Stimulated activated CD8-positive, alpha-beta memory T cell treated with anti-CD3 and anti-CD28 coated beads, Interleukin-15, amount 100 ng/mL, for 24 hours (primary cell): ENCODE results near the gene NGRN.
A peak's percentile ranks its signal among the peaks of the same experiment; 100 is the strongest.

ENCODE experiments used
- DNase-seq: peaks from one replicate; pipeline ENCODE4 v3.0.0-alpha.2; 2020; ENCODE audit warnings: low read depth

NGRN gene, protein sequence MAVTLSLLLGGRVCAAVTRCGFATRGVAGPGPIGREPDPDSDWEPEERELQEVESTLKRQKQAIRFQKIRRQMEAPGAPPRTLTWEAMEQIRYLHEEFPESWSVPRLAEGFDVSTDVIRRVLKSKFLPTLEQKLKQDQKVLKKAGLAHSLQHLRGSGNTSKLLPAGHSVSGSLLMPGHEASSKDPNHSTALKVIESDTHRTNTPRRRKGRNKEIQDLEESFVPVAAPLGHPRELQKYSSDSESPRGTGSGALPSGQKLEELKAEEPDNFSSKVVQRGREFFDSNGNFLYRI

DNA sequence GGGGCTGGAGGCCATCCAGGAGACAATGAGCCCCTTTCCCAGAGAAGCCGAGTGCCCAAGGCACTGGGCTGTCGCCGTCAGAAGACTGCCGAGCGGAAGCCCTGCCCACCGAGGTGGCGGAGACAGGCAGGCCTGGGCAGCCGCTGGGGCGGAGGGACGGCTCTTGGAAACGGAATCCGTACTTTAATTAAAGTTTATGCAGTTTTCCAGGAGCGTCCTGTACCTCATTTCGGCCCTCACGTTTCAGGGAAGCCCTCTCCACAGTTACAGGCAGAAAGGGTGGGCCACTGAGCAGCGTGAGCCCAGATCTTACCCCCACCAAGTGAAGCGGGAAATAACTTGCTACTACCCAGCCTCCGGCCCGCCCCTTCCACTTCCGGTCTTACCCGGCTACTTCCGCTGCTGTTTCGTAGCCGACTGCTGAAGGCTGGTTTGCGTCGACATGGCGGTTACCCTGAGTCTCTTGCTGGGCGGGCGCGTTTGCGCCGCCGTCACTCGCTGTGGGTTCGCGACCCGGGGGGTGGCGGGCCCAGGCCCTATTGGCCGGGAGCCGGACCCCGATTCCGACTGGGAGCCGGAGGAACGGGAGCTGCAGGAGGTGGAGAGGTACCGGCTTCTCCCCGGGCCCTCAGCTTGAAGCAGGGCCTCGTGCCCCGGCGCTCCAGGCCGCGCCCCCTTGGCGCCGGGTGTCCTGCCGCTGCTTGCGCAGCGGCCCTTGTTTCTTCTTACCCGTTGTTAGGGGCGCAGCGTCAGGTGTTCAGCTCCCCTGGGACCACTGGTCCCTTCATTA, at the start of gene NGRN:
TSS of gene NGRN (plus strand) at position 402 of the 790 bp plus-strand sequence. CDS start at position 443, 41 bp downstream.
- peak; percentile 76 for DNase-seq

DNA sequence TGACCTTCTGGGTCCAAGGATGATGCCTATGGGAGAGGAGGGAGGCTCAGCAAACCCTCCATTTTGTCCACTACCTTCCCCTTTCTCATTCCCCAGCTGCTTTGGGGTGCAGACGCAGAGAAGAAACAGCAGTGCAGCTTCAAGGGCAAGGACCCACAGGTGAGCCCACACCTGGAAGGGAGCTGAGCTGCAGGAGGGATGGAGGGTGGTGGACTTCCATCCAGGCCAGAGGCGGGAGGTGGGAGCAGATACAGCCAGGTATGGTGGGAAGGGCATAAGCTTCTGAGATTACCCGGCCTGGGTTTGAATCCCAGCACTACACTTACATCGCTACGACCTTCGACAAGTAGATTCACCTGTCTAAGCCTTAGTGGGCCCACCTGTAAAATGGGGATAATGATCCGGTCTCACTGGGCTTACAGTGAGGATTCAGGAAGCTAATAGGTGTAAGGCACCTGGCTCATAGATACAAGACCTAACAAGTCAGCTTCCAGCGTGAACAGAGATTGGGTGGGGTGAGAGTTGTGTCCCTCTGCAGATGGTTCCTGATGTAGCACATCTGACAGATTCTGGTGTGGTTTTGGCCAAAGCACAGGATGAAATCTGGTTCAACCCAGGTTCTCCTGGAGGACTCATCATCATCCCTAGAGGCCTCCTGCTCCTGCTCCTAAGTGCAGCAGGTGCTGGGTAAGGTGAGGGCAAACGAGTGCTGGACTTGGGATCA, 47.6 kb upstream of the NGRN start:
- no peak for DNase-seq

DNA sequence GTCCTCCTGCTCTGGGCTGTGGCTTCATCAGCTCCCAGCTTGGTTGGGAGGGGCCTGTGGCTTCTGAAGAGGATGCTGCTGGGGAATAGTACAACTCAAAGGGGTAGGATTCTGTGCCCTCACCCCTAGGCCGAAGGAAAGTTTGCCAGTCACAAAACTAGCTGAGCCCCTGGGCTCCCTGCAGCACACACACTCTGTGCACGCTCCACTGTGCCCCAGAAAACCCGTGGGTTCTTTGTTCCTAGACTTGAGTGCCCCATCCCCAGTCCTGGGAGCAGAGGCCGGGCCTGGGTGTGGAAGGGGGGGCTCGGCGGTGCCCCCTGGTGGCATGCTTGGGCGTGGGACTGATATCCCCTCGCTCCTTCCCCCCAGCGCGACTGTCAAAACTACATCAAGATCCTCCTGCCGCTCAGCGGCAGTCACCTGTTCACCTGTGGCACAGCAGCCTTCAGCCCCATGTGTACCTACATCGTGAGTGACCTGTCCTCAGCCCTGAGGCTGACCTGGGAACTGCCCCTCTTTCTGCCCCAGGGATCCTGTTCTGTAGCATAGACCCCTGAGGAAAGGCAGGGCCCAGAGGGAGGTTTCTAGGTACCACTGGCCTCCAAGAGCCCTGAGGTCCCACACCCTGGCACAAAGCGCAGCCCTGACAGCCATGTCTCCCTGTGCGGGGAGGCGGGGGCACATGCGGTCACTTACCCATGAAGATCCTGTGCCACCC, 45.9 kb upstream of the NGRN start:
- peak; percentile 41 for DNase-seq

DNA sequence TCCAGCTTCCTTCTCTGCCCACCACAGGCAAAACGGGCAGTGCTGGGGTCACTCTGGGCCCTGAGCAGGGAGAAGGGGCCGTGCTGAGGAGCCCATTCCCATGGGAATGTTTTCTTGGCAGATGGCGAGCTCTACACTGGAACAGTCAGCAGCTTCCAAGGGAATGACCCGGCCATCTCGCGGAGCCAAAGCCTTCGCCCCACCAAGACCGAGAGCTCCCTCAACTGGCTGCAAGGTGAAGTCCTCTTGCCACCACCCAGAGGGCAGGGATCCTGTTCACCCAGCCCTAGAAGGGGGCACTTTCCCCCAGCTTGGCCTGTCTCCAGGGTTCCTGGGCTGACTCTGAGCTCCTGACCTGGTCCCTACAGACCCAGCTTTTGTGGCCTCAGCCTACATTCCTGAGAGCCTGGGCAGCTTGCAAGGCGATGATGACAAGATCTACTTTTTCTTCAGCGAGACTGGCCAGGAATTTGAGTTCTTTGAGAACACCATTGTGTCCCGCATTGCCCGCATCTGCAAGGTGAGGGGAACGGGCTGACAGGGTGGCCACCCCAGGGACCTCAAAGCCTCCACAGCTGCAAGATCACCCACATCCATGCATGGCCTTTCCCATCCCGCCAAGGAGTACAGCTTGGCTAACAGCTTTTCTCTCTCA, 44.1 kb upstream of the NGRN start:
- no peak for DNase-seq

DNA sequence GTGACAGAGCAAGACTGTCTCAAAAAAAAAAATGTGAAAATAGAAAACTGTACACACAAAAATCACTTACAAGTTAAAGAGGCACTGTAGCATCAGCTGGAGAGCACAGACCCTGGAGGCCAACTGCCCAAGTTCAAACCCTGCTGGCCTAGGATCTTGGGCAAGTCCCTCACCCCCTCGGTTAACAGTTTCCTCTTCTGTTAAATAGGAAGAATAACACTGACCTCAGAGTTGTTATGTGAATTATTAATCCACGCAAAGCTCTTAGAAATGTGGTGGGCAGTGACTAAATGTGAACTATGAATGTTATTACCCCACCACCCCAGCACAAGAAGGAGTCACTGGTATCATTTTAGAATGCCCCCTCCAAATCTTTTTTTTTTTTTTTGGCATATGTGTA, 42.9 kb upstream of the NGRN start:
- DNase-seq: no peak

DNA sequence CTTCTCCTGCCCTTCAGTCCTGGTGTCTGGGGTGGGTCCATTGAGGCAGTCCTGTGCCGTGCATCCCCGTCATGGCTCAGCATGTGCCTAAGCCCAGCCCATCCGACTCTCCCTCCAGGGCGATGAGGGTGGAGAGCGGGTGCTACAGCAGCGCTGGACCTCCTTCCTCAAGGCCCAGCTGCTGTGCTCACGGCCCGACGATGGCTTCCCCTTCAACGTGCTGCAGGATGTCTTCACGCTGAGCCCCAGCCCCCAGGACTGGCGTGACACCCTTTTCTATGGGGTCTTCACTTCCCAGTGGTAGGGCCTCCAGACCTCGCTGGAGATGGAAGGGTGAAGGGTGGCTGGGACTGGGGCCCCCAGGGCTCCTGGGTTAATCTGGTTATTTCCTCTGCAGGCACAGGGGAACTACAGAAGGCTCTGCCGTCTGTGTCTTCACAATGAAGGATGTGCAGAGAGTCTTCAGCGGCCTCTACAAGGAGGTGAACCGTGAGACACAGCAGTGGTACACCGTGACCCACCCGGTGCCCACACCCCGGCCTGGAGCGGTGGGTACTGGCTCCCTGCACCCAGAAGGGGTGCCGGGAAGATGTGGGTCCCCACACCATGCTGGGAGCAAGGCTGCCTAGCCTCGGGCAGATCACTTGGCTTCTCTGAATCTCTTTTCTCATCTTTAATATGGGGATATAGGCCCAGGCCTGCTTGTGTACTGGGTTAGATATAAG, 41.9 kb upstream of the NGRN start:
- no peak for DNase-seq

DNA sequence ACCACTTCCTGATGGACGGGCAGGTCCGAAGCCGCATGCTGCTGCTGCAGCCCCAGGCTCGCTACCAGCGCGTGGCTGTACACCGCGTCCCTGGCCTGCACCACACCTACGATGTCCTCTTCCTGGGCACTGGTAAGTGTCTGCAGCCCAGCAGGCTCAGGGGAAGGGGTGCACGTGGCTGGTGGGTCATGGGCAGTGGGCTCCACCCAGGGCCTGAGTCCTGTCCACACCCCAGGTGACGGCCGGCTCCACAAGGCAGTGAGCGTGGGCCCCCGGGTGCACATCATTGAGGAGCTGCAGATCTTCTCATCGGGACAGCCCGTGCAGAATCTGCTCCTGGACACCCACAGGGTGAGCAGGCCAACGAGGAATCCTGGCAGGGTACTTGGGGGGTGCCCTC, 40.4 kb upstream of the NGRN start:
- no peak for DNase-seq

DNA sequence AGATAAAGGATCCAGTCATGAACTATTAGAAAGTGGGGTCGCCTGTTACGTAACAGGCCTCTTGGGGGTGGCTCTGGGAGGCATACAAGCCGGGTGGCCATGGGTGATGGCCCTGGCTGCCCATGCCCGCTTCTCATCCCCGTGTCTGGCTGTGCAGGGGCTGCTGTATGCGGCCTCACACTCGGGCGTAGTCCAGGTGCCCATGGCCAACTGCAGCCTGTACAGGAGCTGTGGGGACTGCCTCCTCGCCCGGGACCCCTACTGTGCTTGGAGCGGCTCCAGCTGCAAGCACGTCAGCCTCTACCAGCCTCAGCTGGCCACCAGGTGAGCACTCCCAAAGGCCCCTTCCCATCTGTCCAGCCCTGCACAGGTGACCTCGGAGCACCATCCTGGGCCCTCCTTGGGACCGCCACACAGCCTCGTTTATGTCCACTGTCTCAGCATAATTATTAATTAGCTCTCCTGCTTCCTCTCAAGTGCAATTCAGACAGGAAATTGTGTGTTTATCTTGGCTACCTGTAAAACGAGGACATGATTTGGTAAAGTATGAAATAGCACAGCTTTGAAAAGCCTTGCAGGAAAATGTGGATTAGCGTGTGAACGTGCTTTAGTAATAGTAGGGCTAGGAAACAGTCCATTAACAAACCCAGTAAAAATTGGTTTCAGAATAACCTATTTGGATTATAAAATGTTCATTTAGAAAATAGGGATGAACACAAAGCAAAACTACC, 39.8 kb upstream of the NGRN start:
- no peak for DNase-seq

DNA sequence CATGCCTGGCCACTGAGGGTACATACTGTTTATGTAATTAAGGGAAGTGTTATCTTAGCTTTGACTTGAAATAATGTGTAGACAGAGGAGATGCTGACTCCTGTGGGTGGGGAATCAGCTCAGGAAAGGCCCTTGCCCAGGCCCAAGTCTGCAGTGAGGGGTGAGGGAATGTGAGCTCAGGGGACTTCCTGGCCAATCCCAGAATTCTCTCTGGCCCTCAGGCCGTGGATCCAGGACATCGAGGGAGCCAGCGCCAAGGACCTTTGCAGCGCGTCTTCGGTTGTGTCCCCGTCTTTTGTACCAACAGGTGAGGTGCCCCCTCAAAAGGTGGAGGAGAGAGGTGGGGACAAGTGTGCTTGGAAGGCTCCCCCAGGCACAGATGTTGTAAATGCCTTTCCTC, 38.1 kb upstream of the NGRN start:
- DNase-seq: no peak

GRCh38 chr15:90227816-90228772, 37.4 kb upstream of the NGRN start:
- no peak for DNase-seq

DNA sequence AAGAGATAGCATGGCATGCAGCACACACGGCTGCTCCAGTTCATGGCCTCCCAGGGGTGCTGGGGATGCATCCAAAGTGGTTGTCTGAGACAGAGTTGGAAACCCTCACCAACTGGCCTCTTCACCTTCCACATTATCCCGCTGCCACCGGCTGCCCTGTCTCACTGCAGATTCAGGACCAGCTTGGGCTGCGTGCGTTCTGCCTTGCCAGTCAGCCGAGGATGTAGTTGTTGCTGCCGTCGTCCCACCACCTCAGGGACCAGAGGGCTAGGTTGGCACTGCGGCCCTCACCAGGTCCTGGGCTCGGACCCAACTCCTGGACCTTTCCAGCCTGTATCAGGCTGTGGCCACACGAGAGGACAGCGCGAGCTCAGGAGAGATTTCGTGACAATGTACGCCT, 36.5 kb upstream of the NGRN start:
- DNase-seq: no peak

- DNase-seq: no peak
Measured at GRCh38 chr15:90230071-90230494, 35.4 kb upstream of the NGRN start.

DNA sequence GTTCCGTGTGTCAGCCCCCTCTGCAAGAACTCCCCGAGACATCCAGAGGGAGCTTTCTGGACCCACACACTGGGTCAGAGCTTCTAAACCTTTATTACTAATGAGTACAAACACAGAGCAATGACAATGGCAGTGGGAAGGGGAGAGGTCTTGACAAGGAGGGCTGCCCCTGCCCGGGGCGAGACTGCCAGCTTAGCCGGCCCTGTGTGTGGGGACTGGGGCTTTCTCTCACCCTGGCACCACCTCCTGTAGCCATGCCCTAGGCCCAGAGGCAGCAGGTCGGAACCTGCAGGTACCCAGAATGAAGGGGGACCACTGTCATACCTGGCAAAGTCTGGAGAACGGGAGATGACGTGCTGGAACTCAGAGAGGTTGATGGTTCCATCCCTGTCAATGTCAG, 34.9 kb upstream of the NGRN start:
- DNase-seq: no peak

- DNase-seq: peak; percentile 20
Measured at GRCh38 chr15:90231028-90232017, 34.1 kb upstream of the NGRN start.

DNA sequence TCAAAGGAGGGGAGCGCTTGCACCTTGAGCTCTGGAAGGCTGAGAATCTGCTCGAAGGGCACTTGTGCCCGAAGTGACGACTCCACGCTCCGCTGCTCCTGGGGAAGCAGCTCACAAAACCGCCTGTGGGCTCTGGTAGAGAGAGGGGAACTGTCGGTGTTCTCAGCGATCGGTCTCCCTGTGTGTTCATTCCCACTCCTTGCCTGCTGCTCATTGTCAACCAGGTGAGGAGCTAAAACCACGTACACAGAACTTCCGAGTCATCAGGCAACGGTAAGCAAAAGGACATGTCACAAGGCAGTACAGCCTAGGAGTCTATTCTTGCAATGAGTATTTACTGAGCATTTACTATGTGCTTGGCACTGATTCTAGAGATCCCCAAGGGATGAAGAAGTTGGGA, 33.3 kb upstream of the NGRN start:
- DNase-seq: no peak

- DNase-seq: no peak
Measured at GRCh38 chr15:90232941-90233386, 32.5 kb upstream of the NGRN start.

DNA sequence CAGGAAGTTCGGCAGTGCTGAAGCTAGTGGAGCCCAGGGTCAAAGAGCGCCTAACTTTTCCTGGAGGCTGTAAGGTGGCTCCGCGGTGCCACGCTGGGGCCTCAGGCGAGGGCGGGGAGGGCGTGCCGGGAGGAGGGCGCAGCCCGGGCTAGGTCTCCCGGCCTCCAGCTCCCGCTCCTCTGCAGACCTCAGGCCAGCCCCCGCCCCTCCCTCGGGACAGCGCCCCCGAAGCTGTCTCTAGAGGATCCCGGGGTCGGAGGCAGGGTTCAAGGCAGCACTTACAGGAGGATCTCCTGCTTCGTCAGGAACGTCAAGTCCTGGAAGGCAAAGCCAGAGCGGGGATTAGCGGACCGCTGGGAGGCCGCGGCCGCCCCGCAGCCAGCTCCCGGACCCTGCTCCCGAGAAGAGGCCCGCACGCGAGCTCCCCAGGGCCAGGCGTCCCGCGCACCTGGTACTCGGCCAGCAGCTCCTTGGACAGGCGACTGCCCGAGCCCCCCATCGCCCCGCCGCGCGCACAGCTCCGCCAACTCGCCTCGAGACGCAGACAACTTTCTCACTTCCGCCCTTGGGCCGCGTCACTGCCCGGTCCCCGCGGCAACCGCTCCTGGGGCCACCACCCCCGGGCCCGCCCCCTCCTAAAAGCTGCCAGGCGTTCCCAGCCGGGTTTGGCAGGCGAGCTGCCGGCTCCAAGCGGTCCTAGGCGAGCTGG, 31.9 kb upstream of the NGRN start, which contains the start of gene CIB1:
TSS of gene CIB1 (minus strand) at position 555 of the 709 bp plus-strand sequence. CDS start at position 499, 56 bp downstream.
- DNase-seq: peak; percentile 23
